Endothelial cell of umbilical vein (primary cell): ENCODE data around the gene GPR146. TPM values are rescaled to one million over a fixed set of nuclear protein-coding genes. Genes with fewer than 3 reads are reported as not detected.

Source experiments
- BruUV-seq: library from RNA; stranded (reverse); fragments of 400-500 nt; replicated peaks from 2 replicates; lab custom pipeline; 2021; lab: Mats Ljungman, UMichigan
- CTCF ChIA-PET: fragments of 300-600, 350-600 bp; sonication (Branson Sonifier 250); formaldehyde crosslinking; loops from one replicate; lab custom pipeline; 2021; ENCODE audit warnings: antibody characterized with exemption, inconsistent platforms; lab: Charles Lee
- POLR2A ChIA-PET: fragments of 300-600, 350-600 bp; sonication (Branson Sonifier 250); formaldehyde crosslinking; loops from one replicate; lab custom pipeline; 2021; ENCODE audit warnings: antibody characterized with exemption, inconsistent platforms; lab: Charles Lee
- DNase-seq: peaks from one replicate; pipeline ENCODE4 v3.0.0-alpha.2; 2011; ENCODE audit warnings: low read depth, low spot score
- FAIRE-seq: peaks from 2 replicates; lab custom pipeline; 2011; peaks lifted over from hg19 to GRCh38; lab: Jason Lieb, UNC
- H2AFZ ChIP-seq: 2 replicates; pipeline ENCODE4 v1.6.0; 2012; ENCODE audit warnings: low read depth, low read length, control low read depth, inconsistent platforms
- H3K27ac ChIP-seq: 2 replicates; pipeline ENCODE4 v1.5.1; 2011; ENCODE audit warnings: low read depth, mild to moderate bottlenecking, control low read depth, low read length, moderate library complexity; ENCODE audit not compliant: insufficient read depth
- H3K27me3 ChIP-seq, 2 experiments: 2 replicates each; pipeline versions ENCODE4 v1.6.0 to v1.6.1; 2011; ENCODE audit warnings: low read length in 2 of 2, mixed read lengths in 1 of 2; ENCODE audit not compliant: control insufficient read depth in 2 of 2, insufficient read depth in 2 of 2
- H3K36me3 ChIP-seq, 2 experiments: 2 replicates in 1 of 2; 3 replicates in 1 of 2; pipeline ENCODE4 v1.5.1; 2011; ENCODE audit warnings: low read length in 2 of 2, mild to moderate bottlenecking in 1 of 2, moderate library complexity in 1 of 2; ENCODE audit not compliant: control insufficient read depth in 2 of 2, insufficient read depth in 2 of 2; ENCODE audit errors: extremely low read depth in 1 of 2
- H3K4me1 ChIP-seq: 3 replicates; pipeline ENCODE4 v1.5.1; 2011; ENCODE audit warnings: mild to moderate bottlenecking, low read length; ENCODE audit not compliant: control insufficient read depth, insufficient read depth; ENCODE audit errors: extremely low read depth
- H3K4me2 ChIP-seq: 2 replicates; pipeline ENCODE4 v1.6.1; 2011; ENCODE audit warnings: low read length, control low read depth, mixed read lengths; ENCODE audit not compliant: insufficient read depth
- H3K4me3 ChIP-seq, 3 experiments: fragments of 200-600 bp in 1 of 3; sonication (generic), shearing (Covaris generic) in 1 of 3; replicated peaks in 1 of 3; 2 replicates each; pipeline ENCODE4 v1.5.1; 2011 to 2016; ENCODE audit warnings: control low read depth in 3 of 3, low read length in 3 of 3, mild to moderate bottlenecking in 2 of 3, inconsistent platforms in 1 of 3, low read depth in 1 of 3, moderate library complexity in 1 of 3; ENCODE audit not compliant: insufficient read depth in 1 of 3
- H3K79me2 ChIP-seq: 2 replicates; pipeline ENCODE4 v1.6.0; 2012; ENCODE audit warnings: low read length, inconsistent platforms; ENCODE audit not compliant: control insufficient read depth, insufficient read depth
- H3K9ac ChIP-seq: replicated peaks from 2 replicates; pipeline ENCODE3; 2011; ENCODE audit warnings: low read length, control low read depth; ENCODE audit not compliant: insufficient read depth; ENCODE audit errors: extremely low read depth
- H3K9me1 ChIP-seq: replicated peaks from 3 replicates; pipeline ENCODE4 v1.6.0; 2011; ENCODE audit warnings: mild to moderate bottlenecking, low read length; ENCODE audit not compliant: control insufficient read depth, insufficient read depth; ENCODE audit errors: extremely low read depth
- H3K9me3 ChIP-seq: replicated peaks from 2 replicates; pipeline ENCODE4 v1.5.1; 2012; ENCODE audit warnings: low read length, inconsistent platforms; ENCODE audit not compliant: control insufficient read depth, insufficient read depth
- H4K20me1 ChIP-seq: replicated peaks from 2 replicates; pipeline ENCODE3; 2011; ENCODE audit warnings: mild to moderate bottlenecking, low read length; ENCODE audit not compliant: control insufficient read depth, insufficient read depth; ENCODE audit errors: extremely low read depth
- CTCF ChIP-seq, 2 donors: IDR thresholded peaks; 1 replicate in 1 of 2; 2 replicates in 1 of 2; pipeline ENCODE4 v1.5.1; 2011; ENCODE audit warnings: low read length in 2 of 2, mild to moderate bottlenecking in 2 of 2, moderate library complexity in 2 of 2, control low read depth in 1 of 2, inconsistent platforms in 1 of 2, low read depth in 1 of 2; ENCODE audit not compliant: insufficient read depth in 1 of 2; ENCODE audit errors: extremely low read depth in 1 of 2
- EZH2 ChIP-seq: IDR thresholded peaks from 2 replicates; pipeline ENCODE4 v1.6.1; 2012; ENCODE audit warnings: borderline replicate concordance, low read depth, mild to moderate bottlenecking, moderate library complexity, low read length, inconsistent platforms; ENCODE audit not compliant: severe bottlenecking
- FOS ChIP-seq: IDR thresholded peaks from 2 replicates; pipeline ENCODE4 v1.6.1; 2011; ENCODE audit warnings: mild to moderate bottlenecking, low read length, moderate library complexity, borderline replicate concordance; ENCODE audit not compliant: insufficient read depth
- GATA2 ChIP-seq: IDR thresholded peaks from 2 replicates; pipeline ENCODE4 v1.7.0; 2011; ENCODE audit warnings: low read depth, mild to moderate bottlenecking, moderate library complexity, mixed read lengths, low read length; ENCODE audit not compliant: insufficient read length, insufficient read depth
- JUN ChIP-seq: IDR thresholded peaks from 2 replicates; pipeline ENCODE4 v1.6.1; 2011; ENCODE audit warnings: borderline replicate concordance, low read depth; ENCODE audit not compliant: insufficient read length, insufficient read depth
- MAX ChIP-seq: IDR thresholded peaks from 2 replicates; pipeline ENCODE4 v1.6.1; 2011; ENCODE audit not compliant: insufficient read depth, insufficient read length
- MYC ChIP-seq: IDR thresholded peaks from one replicate; pipeline ENCODE4 v1.6.1; 2011; ENCODE audit warnings: mild to moderate bottlenecking, low read depth, low read length
- POLR2A ChIP-seq: IDR thresholded peaks from 2 replicates; pipeline ENCODE4 v1.6.1; 2012; ENCODE audit warnings: low read depth, mild to moderate bottlenecking, control low read depth, low read length
- POLR2AphosphoS5 ChIP-seq: IDR thresholded peaks from 2 replicates; pipeline ENCODE4 v1.6.1; 2012; ENCODE audit warnings: low read depth, mild to moderate bottlenecking, control low read depth, low read length, moderate library complexity; ENCODE audit not compliant: insufficient read depth
- dilution Hi-C: fragments of 300-500 bp; cut with MboI; formaldehyde crosslinking; loops from one replicate; pipeline ENCODE4 v1.15.0; 2019; ENCODE audit warnings: low sequenced_read_pairs; ENCODE audit not compliant: extremely low pct_ligation_motif_present
- intact Hi-C: fragments of 100-400 bp; cut with micrococcal nuclease; formaldehyde crosslinking; loops from one replicate; pipeline ENCODE4 v1.10.0; 2022
- polyA plus RNA-seq, 4 experiments: library from polyadenylated mRNA; depleted of rRNA in 3 of 4; stranded (reverse) in 3 of 4; unstranded in 1 of 4; fragments of >200 nt; gene quantifications; 2 replicates each; pipeline versions ENCODE4 v1.2.1 to v1.2.3, GENCODE V29; 2011 to 2012; ENCODE audit warnings: missing spikeins in 1 of 4
- total RNA-seq: library from RNA; stranded (reverse); gene quantifications from 2 replicates; pipeline ENCODE4 v1.2.3, GENCODE V29; 2021

GPR146 gene
- total and polyA plus RNA-seq, 2 donors (not counting 3 experiments of a cell fraction or from before 2014, with no cell fraction given) = 18.5 to 44.8 TPM

GRCh38 chr7:1012716-1013095 is 31.6 kb upstream of the GPR146 start:
- H3K9me1 ChIP-seq = no peaks in the 10 kb centered on the region
- dilution Hi-C loops (no loop called here), intact Hi-C loops (no loop called here)
- no peaks in the 10 kb centered on the region for H3K27me3 ChIP-seq
- H3K9me3 ChIP-seq = no peaks in the 10 kb centered on the region
- no peak overlapping the region for H3K4me2 ChIP-seq
- DNase-seq (no peak), FAIRE-seq (no peak)
- BruUV-seq = no TSS peak
- H3K27ac ChIP-seq = no peak overlapping the region
- H3K9ac ChIP-seq = no peak overlapping the region
- no peaks in the 10 kb centered on the region for H3K4me1 ChIP-seq
- H3K4me3 ChIP-seq = no peak overlapping the region
- ChIA-PET CTCF (interaction anchor here (1.5 kb wide), 1 partner anchor 53 kb away, joined by 10 read pairs; no protein-coding TSS in a partner anchor), POLR2A (no interaction called here)
- no peaks in the 10 kb centered on the region for H3K79me2 ChIP-seq
- TF ChIP-seq JUN (no peak), POLR2A (no peak), CTCF (IDR thresholded peaks at IDR 0.05; ENCODE audit: extremely low read depth in 1 of 2, insufficient read depth in 1 of 2, low read depth in 1 of 2, low read length in 2 of 2) (no peak), MYC (no peak), POLR2AphosphoS5 (no peak), FOS (no peak)
- H2AFZ ChIP-seq = no peak overlapping the region
- peaks cover 0 to 5% of the 10 kb centered on the region in 2 experiments for H3K36me3 ChIP-seq
- H4K20me1 ChIP-seq = no peaks in the 10 kb centered on the region

- no TSS peak for BruUV-seq
- DNase-seq = no peak
These were observed 30.8 kb upstream of the GPR146 start for GRCh38 chr7:1013581-1013980.

More at GRCh38 chr7:1013581-1013980, 30.8 kb upstream of the GPR146 start:
- H3K4me3 ChIP-seq = no peak overlapping the region
- no peaks in the 10 kb centered on the region for H3K79me2 ChIP-seq
- H3K4me1 ChIP-seq = no peaks in the 10 kb centered on the region
- intact Hi-C loops (no loop called here), dilution Hi-C loops (no loop called here)
- peaks cover 0 to 3% of the 10 kb centered on the region in 2 experiments for H3K36me3 ChIP-seq
- no peak overlapping the region for H2AFZ ChIP-seq
- TF ChIP-seq FOS = no peak
- no peak for TF ChIP-seq GATA2
- TF ChIP-seq MYC = no peak
- no peak for TF ChIP-seq CTCF (IDR thresholded peaks at IDR 0.05; ENCODE audit: extremely low read depth in 1 of 2, insufficient read depth in 1 of 2, low read depth in 1 of 2, low read length in 2 of 2)
- TF ChIP-seq EZH2 = no peak
- TF ChIP-seq POLR2A = no peak
- TF ChIP-seq JUN = no peak
- TF ChIP-seq MAX = no peak
- TF ChIP-seq POLR2AphosphoS5 = no peak
- H3K9ac ChIP-seq = no peak overlapping the region
- H3K27me3 ChIP-seq = no peaks in the 10 kb centered on the region
- H4K20me1 ChIP-seq = no peaks in the 10 kb centered on the region
- H3K9me3 ChIP-seq = no peaks in the 10 kb centered on the region
- no peak overlapping the region for H3K27ac ChIP-seq
- H3K9me1 ChIP-seq = no peaks in the 10 kb centered on the region
- POLR2A ChIA-PET = no interaction called here
- CTCF ChIA-PET = no interaction called here
- no peak for FAIRE-seq
- H3K4me2 ChIP-seq = no peak overlapping the region
